HepG2 (cell line): Measurements from ENCODE around the gene FGD3. TPM values are rescaled to one million over a fixed set of nuclear protein-coding genes. Genes with fewer than 3 reads are reported as not detected.
A peak's percentile ranks its signal among the peaks of the same experiment; 100 is the strongest.

Experiments
- AGO2 ChIP-seq: fragments of 200-400 bp; formaldehyde crosslinking; optimal IDR thresholded peaks from 2 replicates; pipeline ENCODE3; 2017; ENCODE audit warnings: mild to moderate bottlenecking, low read depth, low read length, moderate library complexity
- CC2D1A ChIP-seq: sonication (generic); formaldehyde crosslinking; IDR thresholded peaks from 2 replicates; pipeline ENCODE4 v1.8.1; 2023; ENCODE audit warnings: mild to moderate bottlenecking, missing genetic modification reagents
- ERF ChIP-seq: IDR thresholded peaks from 2 replicates; pipeline ENCODE4 v1.6.1; 2018; ENCODE audit warnings: missing biosample characterization, missing genetic modification reagents
- KLF12 ChIP-seq: sonication (generic); formaldehyde crosslinking; IDR thresholded peaks from 2 replicates; pipeline ENCODE4 v1.4.0; 2020; ENCODE audit warnings: missing genetic modification reagents, borderline replicate concordance
- MAFF ChIP-seq: IDR thresholded peaks from 2 replicates; pipeline ENCODE4 v1.6.1; 2011; ENCODE audit warnings: low read depth, low read length, improper control_type of control experiment
- NFKB2 ChIP-seq: sonication (generic); formaldehyde crosslinking; IDR thresholded peaks from 2 replicates; pipeline ENCODE4 v1.4.0; 2020; ENCODE audit warnings: missing genetic modification reagents, borderline replicate concordance
- NFKBIZ ChIP-seq: IDR thresholded peaks from 2 replicates; pipeline ENCODE4 v1.6.1; 2018; ENCODE audit warnings: missing genetic modification reagents, missing compliant biosample characterization
- ONECUT2 ChIP-seq: sonication (generic); formaldehyde crosslinking; IDR thresholded peaks from 2 replicates; pipeline ENCODE4 v1.4.0; 2020; ENCODE audit warnings: missing genetic modification reagents
- PBX3 ChIP-seq: sonication (generic); formaldehyde crosslinking; IDR thresholded peaks from 2 replicates; pipeline ENCODE4 v1.8.1; 2023; ENCODE audit warnings: missing genetic modification reagents, inconsistent platforms, borderline replicate concordance
- RFX3 ChIP-seq: IDR thresholded peaks from 2 replicates; pipeline ENCODE4 v1.6.1; 2016; ENCODE audit warnings: missing biosample characterization, missing genetic modification reagents
- SMAD3 ChIP-seq: sonication (generic); formaldehyde crosslinking; IDR thresholded peaks from 2 replicates; pipeline ENCODE4 v1.4.0; 2020; ENCODE audit warnings: missing genetic modification reagents
- TRAFD1 ChIP-seq: sonication (generic); formaldehyde crosslinking; IDR thresholded peaks from 2 replicates; pipeline ENCODE4 v1.5.1; 2020; ENCODE audit warnings: missing genetic modification reagents, mild to moderate bottlenecking, borderline replicate concordance
- ZBTB42 ChIP-seq: sonication (generic); formaldehyde crosslinking; IDR thresholded peaks from 2 replicates; pipeline ENCODE4 v1.5.0; 2020; ENCODE audit warnings: mild to moderate bottlenecking, missing genetic modification reagents
- ZNF224 ChIP-seq: sonication (generic); formaldehyde crosslinking; IDR thresholded peaks from 2 replicates; pipeline ENCODE4 v1.5.0; 2020; ENCODE audit warnings: mild to moderate bottlenecking, missing genetic modification reagents
- ZNF326 ChIP-seq: sonication (generic); formaldehyde crosslinking; IDR thresholded peaks from 2 replicates; pipeline ENCODE4 v1.4.0; 2020; ENCODE audit warnings: missing genetic modification reagents, borderline replicate concordance
- ZNF687 ChIP-seq: sonication (generic); formaldehyde crosslinking; IDR thresholded peaks from 2 replicates; pipeline ENCODE4 v1.5.1; 2020; ENCODE audit warnings: mild to moderate bottlenecking, missing genetic modification reagents, moderate library complexity
- ZNF713 ChIP-seq: sonication (generic); formaldehyde crosslinking; IDR thresholded peaks from 2 replicates; pipeline ENCODE4 v1.4.0; 2020; ENCODE audit warnings: mild to moderate bottlenecking, missing genetic modification reagents
- ZNF773 ChIP-seq: sonication (generic); formaldehyde crosslinking; IDR thresholded peaks from 2 replicates; pipeline ENCODE4 v1.4.0; 2020; ENCODE audit warnings: missing genetic modification reagents, borderline replicate concordance
- polyA plus RNA-seq, 8 experiments: library from polyadenylated mRNA; depleted of rRNA in 3 of 8; stranded (reverse) in 7 of 8; unstranded in 1 of 8; fragments of >200 nt; fragmentation: Illumina TruSeq in 4 of 8; extraction: Trizol in 4 of 8; gene quantifications; 2 replicates each; pipeline versions ENCODE4 v1.2.1 to v1.2.3, GENCODE V29; 2011 to 2016; ENCODE audit warnings: low read depth in 4 of 8, missing spikeins in 1 of 8, mixed read lengths in 1 of 8; ENCODE audit not compliant: insufficient read depth in 1 of 8
- total RNA-seq, 5 experiments: library from RNA; depleted of rRNA; stranded (reverse); fragments of >200 nt; fragmentation: Illumina TruSeq; extraction: Trizol; gene quantifications; 2 replicates each; pipeline ENCODE4 v1.2.3, GENCODE V29; 2016; ENCODE audit warnings: low read depth in 1 of 5
- TF ChIP-seq, protein P1 (sequence below): sonication (generic); formaldehyde crosslinking; IDR thresholded peaks from 2 replicates; pipeline ENCODE4 v1.8.0; 2022; ENCODE audit warnings: missing genetic modification reagents, mild to moderate bottlenecking, borderline replicate concordance

Gene FGD3
- total and polyA plus RNA-seq, 2 of the 13 experiments (the other 11 are each of a cell fraction or from before 2014, with no cell fraction given): 0.53 to 1.1 TPM

- TF ChIP-seq AGO2 (no peak), PBX3 (CRISPR knock-in tag) (no peak), MAFF (no peak), ZNF687 (CRISPR knock-in tag) (no peak), RFX3 (CRISPR knock-in tag) (no peak), ERF (CRISPR knock-in tag) (peak; percentile 16; the same call in 1 of the 2 replicates), NFKB2 (CRISPR knock-in tag) (no peak), SMAD3 (CRISPR knock-in tag) (no peak), ZNF326 (CRISPR knock-in tag) (no peak), TRAFD1 (no peak), KLF12 (CRISPR knock-in tag) (no peak), ONECUT2 (CRISPR knock-in tag) (no peak), ZNF713 (CRISPR knock-in tag) (no peak), ZNF224 (CRISPR knock-in tag) (no peak), NFKBIZ (no peak), ZBTB42 (CRISPR knock-in tag) (no peak), ZNF773 (no peak), CC2D1A (CRISPR knock-in tag) (no peak)
- TF ChIP-seq, protein P1, sequence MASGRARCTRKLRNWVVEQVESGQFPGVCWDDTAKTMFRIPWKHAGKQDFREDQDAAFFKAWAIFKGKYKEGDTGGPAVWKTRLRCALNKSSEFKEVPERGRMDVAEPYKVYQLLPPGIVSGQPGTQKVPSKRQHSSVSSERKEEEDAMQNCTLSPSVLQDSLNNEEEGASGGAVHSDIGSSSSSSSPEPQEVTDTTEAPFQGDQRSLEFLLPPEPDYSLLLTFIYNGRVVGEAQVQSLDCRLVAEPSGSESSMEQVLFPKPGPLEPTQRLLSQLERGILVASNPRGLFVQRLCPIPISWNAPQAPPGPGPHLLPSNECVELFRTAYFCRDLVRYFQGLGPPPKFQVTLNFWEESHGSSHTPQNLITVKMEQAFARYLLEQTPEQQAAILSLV (CRISPR knock-in tag): 0 out of 2 replicates have a peak, but pooled peaks have one; percentile 23
These were observed 110.5 kb downstream of the FGD3 start (continued) for GRCh38 chr9:93057703-93058354.
